DOHH2 (cell line): ENCODE data around the gene CIDEB.

Source experiments
- H3F3A ChIP-seq: fragments of 200-600 bp; sonication (generic), shearing (Covaris generic); 2 replicates; pipeline ENCODE4 v1.6.0; 2016; ENCODE audit warnings: antibody characterized with exemption, mild to moderate bottlenecking; ENCODE audit not compliant: control insufficient read depth, insufficient read depth
- H3K27ac ChIP-seq: fragments of 200-600 bp; sonication (generic); 2 replicates; pipeline ENCODE4 v1.5.1; 2014; ENCODE audit warnings: low read depth, mild to moderate bottlenecking, low read length, moderate library complexity
- H3K27me3 ChIP-seq: fragments of 200-600 bp; sonication (generic); 2 replicates; pipeline ENCODE4 v1.6.1; 2014; ENCODE audit warnings: mild to moderate bottlenecking, low read length, mixed read lengths; ENCODE audit not compliant: control insufficient read depth
- H3K36me3 ChIP-seq: fragments of 200-600 bp; sonication (generic); 2 replicates; pipeline ENCODE4 v1.6.1; 2014; ENCODE audit warnings: mild to moderate bottlenecking, low read length, moderate library complexity, mixed read lengths; ENCODE audit not compliant: control insufficient read depth
- H3K4me1 ChIP-seq: fragments of 200-600 bp; sonication (generic); 2 replicates; pipeline ENCODE4 v1.6.1; 2014; ENCODE audit warnings: mild to moderate bottlenecking, low read length, mixed read lengths; ENCODE audit not compliant: control insufficient read depth
- H3K4me2 ChIP-seq: fragments of 200-600 bp; sonication (generic); 2 replicates; pipeline ENCODE4 v1.6.0; 2014; ENCODE audit warnings: mild to moderate bottlenecking, low read length, moderate library complexity
- H3K4me3 ChIP-seq: fragments of 200-600 bp; sonication (generic); 2 replicates; pipeline ENCODE4 v1.5.1; 2014; ENCODE audit warnings: mild to moderate bottlenecking, low read length, mixed read lengths
- H3K79me2 ChIP-seq: fragments of 200-600 bp; sonication (generic); 2 replicates; pipeline ENCODE4 v1.6.1; 2014; ENCODE audit warnings: mild to moderate bottlenecking, low read length, mixed read lengths; ENCODE audit not compliant: control insufficient read depth
- H3K9me2 ChIP-seq: fragments of 200-600 bp; sonication (generic); replicated peaks from 2 replicates; pipeline ENCODE4 v1.6.1; 2014; ENCODE audit warnings: mild to moderate bottlenecking, low read length, mixed read lengths; ENCODE audit not compliant: control insufficient read depth
- H3K9me3 ChIP-seq: fragments of 200-600 bp; sonication (generic); 2 replicates; pipeline ENCODE4 v1.6.1; 2014; ENCODE audit warnings: antibody characterized with exemption, low read length, mixed read lengths; ENCODE audit not compliant: control insufficient read depth, insufficient read depth
- H4K20me1 ChIP-seq: fragments of 200-600 bp; sonication (generic); 2 replicates; pipeline ENCODE4 v1.6.0; 2014; ENCODE audit warnings: low read depth, mild to moderate bottlenecking, antibody characterized with exemption, low read length, moderate library complexity; ENCODE audit not compliant: control insufficient read depth, insufficient read depth
- CTCF ChIP-seq: fragments of 200-600 bp; sonication (generic); IDR thresholded peaks from one replicate; pipeline ENCODE4 v1.5.1; 2014; ENCODE audit warnings: antibody characterized with exemption, mild to moderate bottlenecking, low read depth, low read length; ENCODE audit not compliant: poor library complexity, severe bottlenecking
- EZH2phosphoT487 ChIP-seq: fragments of 200-600 bp; sonication (generic); IDR thresholded peaks from 2 replicates; pipeline ENCODE4 v1.6.1; 2017; ENCODE audit warnings: borderline replicate concordance, mild to moderate bottlenecking, antibody characterized with exemption, low read length, moderate library complexity, mixed read lengths

Gene CIDEB

GRCh38 chr14:24330973-24331674 lies 23.3 kb upstream of the CIDEB start:
- TF ChIP-seq EZH2phosphoT487, result no peak
- no peak for TF ChIP-seq CTCF
- no peaks in the 10 kb centered on the region; the same call in 1 of the 2 replicates for H3F3A ChIP-seq
- no peaks in the 10 kb centered on the region for H3K9me2 ChIP-seq
- H3K79me2 ChIP-seq, result no peaks in the 10 kb centered on the region
- no peak overlapping the region for H3K27ac ChIP-seq
- no peak overlapping the region for H3K4me3 ChIP-seq
- H3K4me1 ChIP-seq, result peaks cover 36% of the 10 kb centered on the region
- peaks cover 16% of the 10 kb centered on the region for H3K27me3 ChIP-seq
- no peaks in the 10 kb centered on the region for H4K20me1 ChIP-seq
- H3K4me2 ChIP-seq, result no peak overlapping the region
- no peaks in the 10 kb centered on the region for H3K36me3 ChIP-seq
- H3K9me3 ChIP-seq, result no peaks in the 10 kb centered on the region

- Histone ChIP-seq H3K4me3 (no peak overlapping the region), H3K9me2 (no peaks in the 10 kb centered on the region), H4K20me1 (no peaks in the 10 kb centered on the region), H3K36me3 (no peaks in the 10 kb centered on the region), H3F3A (no peaks in the 10 kb centered on the region; the same call in 1 of the 2 replicates), H3K9me3 (no peaks in the 10 kb centered on the region), H3K27ac (no peak overlapping the region), H3K4me2 (no peak overlapping the region), H3K79me2 (no peaks in the 10 kb centered on the region), H3K4me1 (peaks cover 36% of the 10 kb centered on the region), H3K27me3 (peaks cover 16% of the 10 kb centered on the region)
- TF ChIP-seq EZH2phosphoT487, result no peak
- TF ChIP-seq CTCF, result no peak
These were observed 22.0 kb upstream of the CIDEB start for GRCh38 chr14:24329736-24330135.

- no peaks in the 10 kb centered on the region for H3K9me2 ChIP-seq
- H3K4me2 ChIP-seq, result no peak overlapping the region
- no peak overlapping the region for H3K27ac ChIP-seq
- peaks cover 16% of the 10 kb centered on the region for H3K27me3 ChIP-seq
- no peaks in the 10 kb centered on the region for H3K9me3 ChIP-seq
- H3K4me3 ChIP-seq, result no peak overlapping the region
- H3K79me2 ChIP-seq, result no peaks in the 10 kb centered on the region
- H3K36me3 ChIP-seq, result no peaks in the 10 kb centered on the region
- no peaks in the 10 kb centered on the region; the same call in 1 of the 2 replicates for H3F3A ChIP-seq
- TF ChIP-seq CTCF (no peak), EZH2phosphoT487 (no peak)
- H4K20me1 ChIP-seq, result no peaks in the 10 kb centered on the region
- peaks cover 33% of the 10 kb centered on the region for H3K4me1 ChIP-seq
These were observed 21.4 kb upstream of the CIDEB start for GRCh38 chr14:24329073-24329663.
